HepG2 (cell line): Measurements from ENCODE around the gene ARHGAP21. TPM values are rescaled to one million over a fixed set of nuclear protein-coding genes. Genes with fewer than 3 reads are reported as not detected.

Experiments
- ATAC-seq: fragments of 200-7000 bp; cut with Tn5 transposase; 3 replicates; pipeline ENCODE4 v1.9.1; 2020; ENCODE audit warnings: mild to moderate bottlenecking, moderate library complexity
- BruUV-seq: library from RNA; stranded (reverse); fragments of 400-500 nt; replicated peaks from 2 replicates; lab custom pipeline; 2021; lab: Mats Ljungman, UMichigan
- CTCF ChIA-PET: fragments of 300-600 bp; formaldehyde crosslinking; extraction: SDS; loops from one replicate; lab custom pipeline; 2021; ENCODE audit warnings: low total read pairs, inconsistent platforms, low intra/inter-chr PET ratio; lab: Yijun Ruan, JAX
- POLR2A ChIA-PET: fragments of 350-600 bp; sonication (Branson Sonifier 250); formaldehyde crosslinking; loops from one replicate; lab custom pipeline; 2020; ENCODE audit warnings: antibody characterized with exemption, inconsistent platforms; lab: Yijun Ruan, JAX
- DNase-seq: peaks from one replicate; pipeline ENCODE4 v3.0.0-alpha.2; 2015; ENCODE audit warnings: low spot score
- FAIRE-seq: peaks from 3 replicates; lab custom pipeline; 2011; peaks lifted over from hg19 to GRCh38; lab: Jason Lieb, UNC
- H2AFZ ChIP-seq: one replicate; pipeline ENCODE4 v1.6.1; 2011; ENCODE audit warnings: low read length, inconsistent platforms
- H3K27ac ChIP-seq: fragments of 300-600 bp; 3 replicates; pipeline ENCODE4 v1.8.0; 2011; ENCODE audit warnings: mixed run types, mild to moderate bottlenecking, mixed read lengths, low read length, inconsistent platforms; ENCODE audit not compliant: insufficient read depth; ENCODE audit errors: extremely low read length
- H3K27me3 ChIP-seq, 2 experiments: fragments of 200-600 bp in 1 of 2; 2 replicates in 1 of 2; 3 replicates in 1 of 2; pipeline versions ENCODE4 v1.6.0 to v1.8.0; 2011; ENCODE audit warnings: low read length in 2 of 2, mild to moderate bottlenecking in 2 of 2, moderate library complexity in 2 of 2, inconsistent platforms in 1 of 2; ENCODE audit not compliant: insufficient read depth in 2 of 2, control insufficient read depth in 1 of 2
- H3K36me3 ChIP-seq, 2 experiments: fragments of 200-600 bp in 1 of 2; replicated peaks in 1 of 2; 2 replicates in 1 of 2; 3 replicates in 1 of 2; pipeline versions ENCODE4 v1.5.1 to v1.8.0; 2011; ENCODE audit warnings: low read length in 2 of 2, inconsistent platforms in 1 of 2; ENCODE audit not compliant: insufficient read depth in 2 of 2, control insufficient read depth in 1 of 2
- H3K4me1 ChIP-seq: 2 replicates; pipeline ENCODE4 v1.5.1; 2012; ENCODE audit warnings: low read length, inconsistent platforms; ENCODE audit not compliant: insufficient read depth
- H3K4me2 ChIP-seq: 2 replicates; pipeline ENCODE4 v1.6.0; 2011; ENCODE audit warnings: low read depth, low read length, inconsistent platforms
- H3K4me3 ChIP-seq, 3 experiments: fragments of 200-600 bp in 1 of 3; sonication (generic), shearing (Covaris generic) in 1 of 3; replicated peaks in 1 of 3; 2 replicates each; pipeline ENCODE4 v1.5.1; 2011 to 2016; ENCODE audit warnings: low read length in 3 of 3, inconsistent platforms in 2 of 3, low read depth in 2 of 3, mild to moderate bottlenecking in 2 of 3, control low read depth in 1 of 3, mixed read lengths in 1 of 3; ENCODE audit not compliant: insufficient read depth in 1 of 3
- H3K79me2 ChIP-seq: one replicate; pipeline ENCODE4 v1.6.1; 2011; ENCODE audit warnings: low read length, inconsistent platforms; ENCODE audit not compliant: insufficient read depth
- H3K9ac ChIP-seq: 2 replicates; pipeline ENCODE4 v1.6.0; 2011; ENCODE audit warnings: mild to moderate bottlenecking, low read depth, low read length, inconsistent platforms; ENCODE audit not compliant: insufficient read depth
- H3K9me3 ChIP-seq: 2 replicates; pipeline ENCODE4 v1.5.1; 2012; ENCODE audit warnings: mild to moderate bottlenecking, low read length
- H4K20me1 ChIP-seq: 2 replicates; pipeline ENCODE4 v1.6.0; 2011; ENCODE audit warnings: inconsistent platforms, mild to moderate bottlenecking, low read length, moderate library complexity; ENCODE audit not compliant: insufficient read depth
- FLYWCH1 ChIP-seq: sonication (generic); formaldehyde crosslinking; IDR thresholded peaks from 2 replicates; pipeline ENCODE4 v1.8.1; 2023; ENCODE audit warnings: mild to moderate bottlenecking, missing genetic modification reagents
- FOXK1 ChIP-seq: sonication (generic); formaldehyde crosslinking; IDR thresholded peaks from 2 replicates; pipeline ENCODE4 v1.4.0; 2020; ENCODE audit warnings: low read depth, missing genetic modification reagents, borderline replicate concordance
- ISL2 ChIP-seq: sonication (generic); formaldehyde crosslinking; IDR thresholded peaks from 2 replicates; pipeline ENCODE4 v1.5.0; 2020; ENCODE audit warnings: missing genetic modification reagents
- JUNB ChIP-seq: sonication (generic); formaldehyde crosslinking; IDR thresholded peaks from 2 replicates; pipeline ENCODE4 v1.8.0; 2022; ENCODE audit warnings: missing genetic modification reagents, mild to moderate bottlenecking, borderline replicate concordance
- MBNL3 ChIP-seq: fragments of 250-450 bp; sonication (Bioruptor Pico); conservative IDR thresholded peaks from 2 replicates; pipeline ENCODE4 v1.8.0; 2022; ENCODE audit warnings: mild to moderate bottlenecking, inconsistent platforms
- PHF5A ChIP-seq: IDR thresholded peaks from one replicate; pipeline ENCODE4 v1.6.1; 2018; ENCODE audit warnings: low read depth, missing genetic modification reagents; ENCODE audit not compliant: unreplicated experiment
- PHF8 ChIP-seq: sonication (generic); formaldehyde crosslinking; IDR thresholded peaks from 2 replicates; pipeline ENCODE4 v1.5.0; 2020; ENCODE audit warnings: missing genetic modification reagents
- RFX5 ChIP-seq: IDR thresholded peaks from 2 replicates; pipeline ENCODE4 v1.6.1; 2011; ENCODE audit warnings: low read depth, low read length, improper control_type of control experiment
- SKI ChIP-seq: fragments of 450-650 bp; IDR thresholded peaks from one replicate; pipeline ENCODE4 v1.6.1; 2018; ENCODE audit warnings: mild to moderate bottlenecking; ENCODE audit not compliant: partially characterized antibody
- TMF1 ChIP-seq: sonication (generic); formaldehyde crosslinking; IDR thresholded peaks from 2 replicates; pipeline ENCODE4 v1.8.1; 2022; ENCODE audit warnings: low read depth, missing genetic modification reagents
- ZFP41 ChIP-seq: sonication (generic); formaldehyde crosslinking; IDR thresholded peaks from 2 replicates; pipeline ENCODE4 v1.4.0; 2020; ENCODE audit warnings: mild to moderate bottlenecking, missing genetic modification reagents, borderline replicate concordance
- ZNF776 ChIP-seq: sonication (generic); formaldehyde crosslinking; IDR thresholded peaks from 2 replicates; pipeline ENCODE4 v1.4.0; 2020; ENCODE audit warnings: mild to moderate bottlenecking, missing genetic modification reagents
- ZNF878 ChIP-seq: sonication (generic); formaldehyde crosslinking; IDR thresholded peaks from 2 replicates; pipeline ENCODE4 v1.8.1; 2023; ENCODE audit warnings: mild to moderate bottlenecking, missing genetic modification reagents, moderate library complexity
- ZSCAN20 ChIP-seq: sonication (generic); formaldehyde crosslinking; IDR thresholded peaks from 2 replicates; pipeline ENCODE4 v1.4.0; 2020; ENCODE audit warnings: missing genetic modification reagents, mild to moderate bottlenecking, borderline replicate concordance
- WGBS: methylation state at CpG from one replicate; pipeline ENCODE4 v1.1.6; 2017; ENCODE audit warnings: low lambda C conversion rate; 5-methylcytosine and 5-hydroxymethylcytosine counted together
- in situ Hi-C: cut with HindIII; loops from 2 replicates; pipeline ENCODE4 v1.10.0; 2017; ENCODE audit warnings: low pct_unique_long_range_greater_than_20kb; ENCODE audit not compliant: extremely low pct_ligation_motif_present
- intact Hi-C: fragments of 100-400 bp; cut with micrococcal nuclease; formaldehyde crosslinking; loops from one replicate; pipeline ENCODE4 v1.10.0; 2022; ENCODE audit not compliant: unreplicated experiment
- polyA plus RNA-seq, 8 experiments: library from polyadenylated mRNA; depleted of rRNA in 3 of 8; stranded (reverse) in 7 of 8; unstranded in 1 of 8; fragments of >200 nt; fragmentation: Illumina TruSeq in 4 of 8; extraction: Trizol in 4 of 8; gene quantifications; 2 replicates each; pipeline versions ENCODE4 v1.2.1 to v1.2.3, GENCODE V29; 2011 to 2016; ENCODE audit warnings: low read depth in 4 of 8, missing spikeins in 1 of 8, mixed read lengths in 1 of 8; ENCODE audit not compliant: insufficient read depth in 1 of 8
- total RNA-seq, 5 experiments: library from RNA; depleted of rRNA; stranded (reverse); fragments of >200 nt; fragmentation: Illumina TruSeq; extraction: Trizol; gene quantifications; 2 replicates each; pipeline ENCODE4 v1.2.3, GENCODE V29; 2016; ENCODE audit warnings: low read depth in 1 of 5
- TF ChIP-seq, protein P1 (sequence below): sonication (generic); formaldehyde crosslinking; IDR thresholded peaks from 2 replicates; pipeline ENCODE4 v1.4.0; 2020; ENCODE audit warnings: missing genetic modification reagents, mild to moderate bottlenecking, borderline replicate concordance
- TF ChIP-seq, protein P2 (sequence below): sonication (generic); formaldehyde crosslinking; IDR thresholded peaks from 2 replicates; pipeline ENCODE4 v1.4.0; 2020; ENCODE audit warnings: missing genetic modification reagents, mild to moderate bottlenecking, borderline replicate concordance

The ARHGAP21 gene
- total and polyA plus RNA-seq, 2 of the 13 experiments (the other 11 are each of a cell fraction or from before 2014, with no cell fraction given): 23.9 to 26.6 TPM

- no peak for DNase-seq
- Histone ChIP-seq H3K9ac (no peak overlapping the region), H3K9me3 (no peaks in the 10 kb centered on the region), H3K4me3 (no peak overlapping the region), H3K79me2 (peaks cover 36% of the 10 kb centered on the region), H4K20me1 (no peaks in the 10 kb centered on the region; the same call in 1 of the 2 replicates), H3K4me1 (peaks cover 8% of the 10 kb centered on the region; the same call in 1 of the 2 replicates), H3K4me2 (no peak overlapping the region), H3K36me3 (peaks cover 1 to 6% of the 10 kb centered on the region in 2 experiments; a peak in 1 of 5 replicates), H3K27me3 (no peaks in the 10 kb centered on the region), H3K27ac (no peak overlapping the region), H2AFZ (no peak overlapping the region)
- TF ChIP-seq PHF8 (CRISPR knock-in tag): no peak
- no peak for TF ChIP-seq FOXK1 (CRISPR knock-in tag)
- no peak for TF ChIP-seq ZNF878
- TF ChIP-seq FLYWCH1 (CRISPR knock-in tag): no peak
- intact Hi-C loops: no loop called here
- CTCF ChIA-PET: no interaction called here
- no peak for FAIRE-seq
- ATAC-seq: no peak
- 96% methylated on average over 2 of the region's 2 CpGs for WGBS
- BruUV-seq: no TSS peak
- in situ Hi-C loops: no loop called here
- POLR2A ChIA-PET: no interaction called here
Observed at GRCh38 chr10:24697080-24697479, 26.6 kb downstream of the ARHGAP21 start.

- Histone ChIP-seq H3K27ac (no peak overlapping the region), H4K20me1 (no peaks in the 10 kb centered on the region; the same call in 1 of the 2 replicates), H3K4me2 (no peak overlapping the region), H3K27me3 (no peaks in the 10 kb centered on the region), H3K9ac (no peak overlapping the region), H3K36me3 (peaks cover 1 to 6% of the 10 kb centered on the region in 2 experiments; a peak in 1 of 5 replicates), H3K79me2 (peaks cover 42% of the 10 kb centered on the region), H3K4me1 (peaks cover 8% of the 10 kb centered on the region; the same call in 1 of the 2 replicates), H2AFZ (no peak overlapping the region), H3K9me3 (no peaks in the 10 kb centered on the region), H3K4me3 (no peak overlapping the region)
- BruUV-seq: no TSS peak
- WGBS: 98% methylated on average over 3 of the region's 3 CpGs
- ATAC-seq (no peak), FAIRE-seq (no peak), DNase-seq (no peak)
- in situ Hi-C loops: no loop called here
- intact Hi-C loops: no loop called here
- ChIA-PET POLR2A (interaction anchor here (1.0 kb wide), 1 partner anchor 10 kb away, joined by 3 read pairs; no protein-coding TSS in a partner anchor), CTCF (no interaction called here)
- TF ChIP-seq ISL2 (CRISPR knock-in tag) (no peak), PHF5A (CRISPR knock-in tag) (no peak), ZNF776 (CRISPR knock-in tag) (no peak), RFX5 (no peak), MBNL3 (CRISPR knock-in tag) (no peak), ZSCAN20 (CRISPR knock-in tag) (no peak), ZFP41 (CRISPR knock-in tag) (no peak), JUNB (CRISPR knock-in tag) (no peak), SKI (no peak), TMF1 (CRISPR knock-in tag) (no peak)
- TF ChIP-seq, protein P1, sequence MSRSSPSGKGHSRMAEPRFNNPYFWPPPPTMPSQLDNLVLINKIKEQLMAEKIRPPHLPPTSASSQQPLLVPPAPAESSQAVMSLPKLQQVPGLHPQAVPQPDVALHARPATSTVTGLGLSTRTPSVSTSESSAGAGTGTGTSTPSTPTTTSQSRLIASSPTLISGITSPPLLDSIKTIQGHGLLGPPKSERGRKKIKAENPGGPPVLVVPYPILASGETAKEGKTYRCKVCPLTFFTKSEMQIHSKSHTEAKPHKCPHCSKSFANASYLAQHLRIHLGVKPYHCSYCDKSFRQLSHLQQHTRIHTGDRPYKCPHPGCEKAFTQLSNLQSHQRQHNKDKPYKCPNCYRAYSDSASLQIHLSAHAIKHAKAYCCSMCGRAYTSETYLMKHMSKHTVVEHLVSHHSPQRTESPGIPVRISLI: no peak
- TF ChIP-seq, protein P2, sequence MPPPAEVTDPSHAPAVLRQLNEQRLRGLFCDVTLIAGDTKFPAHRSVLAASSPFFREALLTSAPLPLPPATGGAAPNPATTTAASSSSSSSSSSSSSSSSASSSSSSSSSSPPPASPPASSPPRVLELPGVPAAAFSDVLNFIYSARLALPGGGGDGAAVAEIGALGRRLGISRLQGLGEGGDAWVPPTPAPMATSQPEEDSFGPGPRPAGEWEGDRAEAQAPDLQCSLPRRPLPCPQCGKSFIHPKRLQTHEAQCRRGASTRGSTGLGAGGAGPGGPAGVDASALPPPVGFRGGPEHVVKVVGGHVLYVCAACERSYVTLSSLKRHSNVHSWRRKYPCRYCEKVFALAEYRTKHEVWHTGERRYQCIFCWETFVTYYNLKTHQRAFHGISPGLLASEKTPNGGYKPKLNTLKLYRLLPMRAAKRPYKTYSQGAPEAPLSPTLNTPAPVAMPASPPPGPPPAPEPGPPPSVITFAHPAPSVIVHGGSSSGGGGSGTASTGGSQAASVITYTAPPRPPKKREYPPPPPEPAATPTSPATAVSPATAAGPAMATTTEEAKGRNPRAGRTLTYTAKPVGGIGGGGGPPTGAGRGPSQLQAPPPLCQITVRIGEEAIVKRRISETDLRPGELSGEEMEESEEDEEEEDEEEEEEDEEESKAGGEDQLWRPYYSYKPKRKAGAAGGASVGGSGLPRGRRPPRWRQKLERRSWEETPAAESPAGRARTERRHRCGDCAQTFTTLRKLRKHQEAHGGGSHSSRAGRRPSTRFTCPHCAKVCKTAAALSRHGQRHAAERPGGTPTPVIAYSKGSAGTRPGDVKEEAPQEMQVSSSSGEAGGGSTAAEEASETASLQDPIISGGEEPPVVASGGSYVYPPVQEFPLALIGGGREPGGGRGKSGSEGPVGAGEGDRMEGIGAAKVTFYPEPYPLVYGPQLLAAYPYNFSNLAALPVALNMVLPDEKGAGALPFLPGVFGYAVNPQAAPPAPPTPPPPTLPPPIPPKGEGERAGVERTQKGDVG (CRISPR knock-in tag): no peak
Observed at GRCh38 chr10:24695452-24695851, 28.2 kb downstream of the ARHGAP21 start.
